ENCODE results near the gene RMND5B. TPM values are rescaled to one million over a fixed set of nuclear protein-coding genes. Genes with fewer than 3 reads are reported as not detected.

The RMND5B gene
- total and polyA plus RNA-seq, 2 donors (not counting 1 experiment from before 2014, with no cell fraction given) = 46.1 to 52.7 TPM

GRCh38 chr5:178147406-178147805 lies 16.6 kb downstream of the RMND5B start:
- no peaks in the 10 kb centered on the region for H3K9me3 Mint-ChIP-seq (ENCODE audit: insufficient read depth)
- Histone ChIP-seq H2AFZ (ENCODE audit: insufficient read depth, low read depth, low read length, poor library complexity, severe bottlenecking) (no peak overlapping the region), H3K27me3 (replicated peaks in 1 of 4; ENCODE audit: control extremely low read depth in 1 of 4, control insufficient read depth in 3 of 4, insufficient read depth in 4 of 4, low read length in 3 of 4) (no peaks in the 10 kb centered on the region), H3K4me2 (replicated peaks; ENCODE audit: low read depth, low read length, poor library complexity, severe bottlenecking) (no peak overlapping the region), H3K79me2 (ENCODE audit: control insufficient read depth, insufficient read depth, low read length) (peaks cover 14% of the 10 kb centered on the region), H3K36me3 (replicated peaks in 1 of 2; ENCODE audit: control extremely low read depth in 1 of 2, control insufficient read depth in 1 of 2, extremely low read depth in 1 of 2, insufficient read depth in 2 of 2, low read length in 1 of 2) (peaks cover 2 to 78% of the 10 kb centered on the region in 2 experiments), H4K20me1 (ENCODE audit: control insufficient read depth, insufficient read depth, low read length, poor library complexity, severe bottlenecking) (peaks cover 30% of the 10 kb centered on the region), H3K4me1 (ENCODE audit: control insufficient read depth in 2 of 2, insufficient read depth in 2 of 2, low read length in 2 of 2) (peaks cover 3 to 6% of the 10 kb centered on the region in 2 donors), H3K9ac (ENCODE audit: low read length) (no peak overlapping the region), H3K4me3 (ENCODE audit: control extremely low read depth in 1 of 5, extremely low read depth in 1 of 5, insufficient read depth in 1 of 5, low read depth in 2 of 5, low read length in 4 of 5) (no peak overlapping the region), H3K27ac (ENCODE audit: low read length in 2 of 2) (no peak overlapping the region), H3K9me3 (ENCODE audit: control extremely low read depth in 1 of 3, control insufficient read depth in 2 of 3, insufficient read depth in 1 of 3, low read length in 2 of 3) (no peaks in the 10 kb centered on the region)
- no peaks in the 10 kb centered on the region for H3K27me3 Mint-ChIP-seq
- no peak for ATAC-seq (ENCODE audit: low read depth)
- H3K4me3 Mint-ChIP-seq = no peak overlapping the region
- peaks cover 13% of the 10 kb centered on the region for H3K4me1 Mint-ChIP-seq
- DNase-seq = no peak
- POLR2A ChIA-PET = interaction anchor here (0.6 kb wide), 1 partner anchor 11 kb away, joined by 3 read pairs; no protein-coding TSS in a partner anchor
- intact Hi-C loops (cut with micrococcal nuclease) = loop anchor here (2.0 kb wide), 1 partner anchor 17 kb away; the partner anchor contains the start of gene RMND5B
- WGBS (ENCODE audit: insufficient coverage) = 89% methylated on average over 15 of the region's 15 CpGs
- CTCF ChIA-PET = interaction anchor here (0.6 to 22.8 kb wide), 5 partner anchors 9 to 70 kb away, joined by 3 to 540 read pairs (median 23); no protein-coding TSS in a partner anchor
- TF ChIP-seq EZH2 (IDR thresholded peaks at IDR 0.05; ENCODE audit: borderline replicate concordance, insufficient read depth, low read depth, low read length, poor library complexity, severe bottlenecking) = no peak
- TF ChIP-seq, protein P1, sequence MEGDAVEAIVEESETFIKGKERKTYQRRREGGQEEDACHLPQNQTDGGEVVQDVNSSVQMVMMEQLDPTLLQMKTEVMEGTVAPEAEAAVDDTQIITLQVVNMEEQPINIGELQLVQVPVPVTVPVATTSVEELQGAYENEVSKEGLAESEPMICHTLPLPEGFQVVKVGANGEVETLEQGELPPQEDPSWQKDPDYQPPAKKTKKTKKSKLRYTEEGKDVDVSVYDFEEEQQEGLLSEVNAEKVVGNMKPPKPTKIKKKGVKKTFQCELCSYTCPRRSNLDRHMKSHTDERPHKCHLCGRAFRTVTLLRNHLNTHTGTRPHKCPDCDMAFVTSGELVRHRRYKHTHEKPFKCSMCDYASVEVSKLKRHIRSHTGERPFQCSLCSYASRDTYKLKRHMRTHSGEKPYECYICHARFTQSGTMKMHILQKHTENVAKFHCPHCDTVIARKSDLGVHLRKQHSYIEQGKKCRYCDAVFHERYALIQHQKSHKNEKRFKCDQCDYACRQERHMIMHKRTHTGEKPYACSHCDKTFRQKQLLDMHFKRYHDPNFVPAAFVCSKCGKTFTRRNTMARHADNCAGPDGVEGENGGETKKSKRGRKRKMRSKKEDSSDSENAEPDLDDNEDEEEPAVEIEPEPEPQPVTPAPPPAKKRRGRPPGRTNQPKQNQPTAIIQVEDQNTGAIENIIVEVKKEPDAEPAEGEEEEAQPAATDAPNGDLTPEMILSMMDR (IDR thresholded peaks at IDR 0.05) = no peak
- H3K27ac Mint-ChIP-seq = no peak overlapping the region

GRCh38 chr5:178149199-178149932 lies 18.6 kb downstream of the RMND5B start:
- TF ChIP-seq EZH2 (IDR thresholded peaks at IDR 0.05; ENCODE audit: borderline replicate concordance, insufficient read depth, low read depth, low read length, poor library complexity, severe bottlenecking) = no peak
- TF ChIP-seq, protein P1 (IDR thresholded peaks at IDR 0.05) = no peak
- Histone ChIP-seq H3K4me3 (ENCODE audit: control extremely low read depth in 1 of 5, extremely low read depth in 1 of 5, insufficient read depth in 1 of 5, low read depth in 2 of 5, low read length in 4 of 5) (no peak overlapping the region), H3K9ac (ENCODE audit: low read length) (no peak overlapping the region), H3K79me2 (ENCODE audit: control insufficient read depth, insufficient read depth, low read length) (peaks cover 25% of the 10 kb centered on the region), H3K4me2 (replicated peaks; ENCODE audit: low read depth, low read length, poor library complexity, severe bottlenecking) (no peak overlapping the region), H2AFZ (ENCODE audit: insufficient read depth, low read depth, low read length, poor library complexity, severe bottlenecking) (no peak overlapping the region), H4K20me1 (ENCODE audit: control insufficient read depth, insufficient read depth, low read length, poor library complexity, severe bottlenecking) (peaks cover 38% of the 10 kb centered on the region), H3K27ac (ENCODE audit: low read length in 2 of 2) (no peak overlapping the region), H3K4me1 (ENCODE audit: control insufficient read depth in 2 of 2, insufficient read depth in 2 of 2, low read length in 2 of 2) (peaks cover 12 to 20% of the 10 kb centered on the region in 2 donors), H3K9me3 (ENCODE audit: control extremely low read depth in 1 of 3, control insufficient read depth in 2 of 3, insufficient read depth in 1 of 3, low read length in 2 of 3) (no peaks in the 10 kb centered on the region), H3K36me3 (replicated peaks in 1 of 2; ENCODE audit: control extremely low read depth in 1 of 2, control insufficient read depth in 1 of 2, extremely low read depth in 1 of 2, insufficient read depth in 2 of 2, low read length in 1 of 2) (peaks cover 2 to 59% of the 10 kb centered on the region in 2 experiments), H3K27me3 (replicated peaks in 1 of 4; ENCODE audit: control extremely low read depth in 1 of 4, control insufficient read depth in 3 of 4, insufficient read depth in 4 of 4, low read length in 3 of 4) (no peaks in the 10 kb centered on the region)
- intact Hi-C loops (cut with micrococcal nuclease) = no loop called here
- whole genome bisulfite sequencing (ENCODE audit: insufficient coverage) = 97% methylated on average over 8 of the region's 11 CpGs
- no peaks in the 10 kb centered on the region for H3K9me3 Mint-ChIP-seq (ENCODE audit: insufficient read depth)
- POLR2A ChIA-PET = interaction anchor here (0.7 to 1.6 kb wide), 2 partner anchors 22 to 32 kb away, joined by 3 to 4 read pairs; no protein-coding TSS in a partner anchor
- CTCF ChIA-PET = interaction anchor here (0.6 to 22.8 kb wide), 5 partner anchors 11 to 72 kb away, joined by 3 to 540 read pairs (median 4); no protein-coding TSS in a partner anchor
- peaks cover 27% of the 10 kb centered on the region for H3K4me1 Mint-ChIP-seq
- ATAC-seq (ENCODE audit: low read depth) = no peak
- H3K4me3 Mint-ChIP-seq = no peak overlapping the region
- H3K27ac Mint-ChIP-seq = peak overlapping the region; percentile 15
- no peak for DNase-seq
- no peaks in the 10 kb centered on the region for H3K27me3 Mint-ChIP-seq
